K562 treated with DMSO at 1 percent for 12 hours (cell line): ENCODE results near the gene IAH1. TPM values are rescaled to one million over a fixed set of nuclear protein-coding genes. Genes with fewer than 3 reads are reported as not detected.

Experiments
- total RNA-seq: library from RNA; unstranded; fragments of 300-600 nt; gene quantifications from 2 replicates; pipeline ENCODE4 v1.2.3, GENCODE V29; 2022; ENCODE audit not compliant: insufficient read depth

Gene IAH1, protein sequence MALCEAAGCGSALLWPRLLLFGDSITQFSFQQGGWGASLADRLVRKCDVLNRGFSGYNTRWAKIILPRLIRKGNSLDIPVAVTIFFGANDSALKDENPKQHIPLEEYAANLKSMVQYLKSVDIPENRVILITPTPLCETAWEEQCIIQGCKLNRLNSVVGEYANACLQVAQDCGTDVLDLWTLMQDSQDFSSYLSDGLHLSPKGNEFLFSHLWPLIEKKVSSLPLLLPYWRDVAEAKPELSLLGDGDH
- total RNA-seq: 1.3 TPM in 1 of 2 replicates, not detected in the other

DNA sequence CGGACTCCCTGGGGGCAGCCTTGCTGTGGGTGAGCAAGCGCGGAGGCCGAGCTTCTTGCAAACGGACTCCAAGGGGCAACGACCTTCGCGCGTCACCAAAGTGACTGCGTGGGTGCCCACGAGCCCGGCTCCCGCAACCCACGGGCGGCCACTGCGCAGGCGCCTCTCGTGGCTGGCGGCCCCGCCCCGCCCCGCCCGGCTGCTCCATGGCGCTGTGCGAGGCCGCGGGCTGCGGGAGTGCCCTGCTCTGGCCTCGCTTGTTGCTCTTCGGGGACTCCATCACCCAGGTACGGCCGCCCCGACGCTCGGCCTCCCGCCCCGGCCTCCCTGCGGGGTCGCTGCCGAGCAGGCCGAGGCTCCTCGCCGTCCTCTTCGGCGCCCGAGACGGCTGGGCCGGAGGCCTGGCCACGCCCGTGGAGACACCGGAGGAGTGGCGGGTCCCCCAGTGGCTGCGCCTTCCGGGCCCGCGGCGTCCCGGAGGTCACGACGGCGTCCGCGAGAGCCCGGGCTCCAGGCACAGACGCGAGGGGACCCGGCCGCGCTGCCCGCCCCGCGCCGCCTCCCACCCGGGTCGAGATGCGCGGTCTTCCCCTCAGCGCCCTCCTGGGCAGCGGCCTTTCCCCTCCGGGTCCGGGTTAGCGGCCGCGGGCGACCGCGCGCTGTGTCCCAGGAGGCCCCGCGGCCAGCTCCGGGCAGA is at the start of gene IAH1:
Gene IAH1 (plus strand): TSS at position 191 of the 697 bp plus-strand sequence. CDS start 16 bp downstream, at position 207.

Other genes with a start within 250 kb of the IAH1 start
- gene ITGB1BP1, start 51.0 kb upstream of the IAH1 start, total RNA-seq: 32.6 and 40.9 TPM in 2 replicates
- 35.4 and 58.7 TPM in 2 replicates for gene CPSF3, start 50.9 kb upstream of the IAH1 start, total RNA-seq
- 7.8 and 24.1 TPM in 2 replicates for gene ADAM17, start 81.3 kb downstream of the IAH1 start, total RNA-seq
- 98.0 and 164 TPM in 2 replicates for gene YWHAQ, start 156.4 kb downstream of the IAH1 start, total RNA-seq